GM19438 (cell line): ENCODE data around the gene C6orf58.

Experiments
- ATAC-seq: cut with Tn5 transposase; IDR thresholded peaks from one replicate; pipeline ENCODE4 v1.9.1; 2021; ENCODE audit warnings: low read depth; ENCODE audit not compliant: unreplicated experiment

The C6orf58 gene

DNA sequence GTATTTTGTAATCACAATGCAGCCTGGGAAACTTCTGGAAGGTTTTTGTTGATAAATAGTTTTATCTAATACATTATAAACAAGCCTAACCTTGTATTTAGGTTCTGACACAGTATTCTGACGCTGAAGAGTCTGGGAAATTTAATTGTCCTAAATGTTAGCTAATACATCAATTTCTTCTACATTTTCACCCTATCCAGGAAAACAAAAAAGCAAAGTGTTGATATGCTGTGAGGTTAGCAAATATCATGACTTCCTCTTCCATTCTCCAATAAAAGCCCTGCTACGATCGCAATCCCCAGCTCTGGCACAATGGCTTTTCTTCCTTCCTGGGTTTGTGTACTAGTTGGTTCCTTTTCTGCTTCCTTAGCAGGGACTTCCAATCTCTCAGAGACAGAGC lies at the start of gene C6orf58:
TSS of gene C6orf58 (plus strand) at position 301 of the 400 bp plus-strand sequence. CDS start at position 313, 12 bp downstream.
- no peak for ATAC-seq

DNA sequence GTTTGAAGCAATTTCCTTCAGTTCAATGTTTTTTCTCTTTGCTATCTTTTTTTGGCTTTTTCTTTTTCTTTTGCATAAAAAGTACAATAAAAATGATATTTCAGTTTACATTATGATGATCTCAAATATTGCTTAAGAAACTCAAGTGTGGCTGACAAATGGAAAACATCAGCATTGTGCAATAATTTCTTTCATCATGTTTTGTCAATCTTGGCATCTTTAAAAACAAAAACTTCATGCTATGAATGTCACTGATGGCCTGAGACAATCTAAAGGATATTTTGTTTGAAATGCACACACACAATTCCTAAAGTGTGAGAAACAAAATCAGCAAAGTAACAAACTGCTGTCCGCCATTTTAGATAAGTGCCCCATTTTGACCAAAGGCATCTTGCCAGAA lies 44.0 kb upstream of the C6orf58 start:
- no peak for ATAC-seq

DNA sequence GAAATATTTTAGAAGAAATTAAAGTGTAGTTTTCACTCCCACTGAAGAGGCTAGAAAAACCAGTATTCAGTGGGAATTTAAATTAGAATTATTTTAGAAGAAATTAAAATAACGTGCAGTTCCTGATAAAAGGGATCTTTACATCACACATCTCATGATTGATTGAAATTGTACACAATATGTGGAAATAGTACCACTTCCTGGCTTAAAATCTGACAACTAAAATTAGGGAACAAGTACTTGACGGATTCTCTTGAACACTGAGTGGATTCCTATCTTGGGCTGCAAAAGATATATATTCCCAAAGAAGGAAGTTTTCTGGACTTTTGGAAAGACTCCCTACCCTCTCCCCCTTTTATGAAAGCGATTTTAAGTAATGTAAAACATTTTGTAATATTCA lies 43.2 kb upstream of the C6orf58 start:
- no peak for ATAC-seq

DNA sequence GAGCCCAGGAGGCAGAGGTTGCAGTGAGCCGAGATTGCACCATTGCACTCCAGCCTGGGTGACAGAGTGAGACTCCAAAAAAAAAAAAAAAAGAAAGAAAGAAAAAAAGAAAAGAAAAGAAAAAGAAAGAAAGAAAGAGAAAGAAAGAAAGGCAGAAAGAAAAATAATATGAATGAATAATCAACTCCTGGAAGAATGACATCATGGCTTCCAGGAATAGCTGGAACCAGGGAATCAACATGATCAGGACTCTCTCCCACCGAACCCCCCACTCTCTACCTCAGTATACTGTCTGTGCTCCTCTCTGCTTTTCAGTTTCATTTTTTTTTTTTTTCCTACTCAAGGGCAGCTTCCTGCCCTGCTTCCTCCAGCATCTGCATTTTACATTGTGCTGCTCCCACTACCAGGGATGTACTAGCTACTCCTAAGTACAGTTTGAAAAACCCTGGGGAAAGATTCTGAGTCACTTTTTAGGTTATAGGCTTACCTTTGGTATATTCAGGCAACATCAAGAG lies 38.2 kb upstream of the C6orf58 start:
- no peak for ATAC-seq

DNA sequence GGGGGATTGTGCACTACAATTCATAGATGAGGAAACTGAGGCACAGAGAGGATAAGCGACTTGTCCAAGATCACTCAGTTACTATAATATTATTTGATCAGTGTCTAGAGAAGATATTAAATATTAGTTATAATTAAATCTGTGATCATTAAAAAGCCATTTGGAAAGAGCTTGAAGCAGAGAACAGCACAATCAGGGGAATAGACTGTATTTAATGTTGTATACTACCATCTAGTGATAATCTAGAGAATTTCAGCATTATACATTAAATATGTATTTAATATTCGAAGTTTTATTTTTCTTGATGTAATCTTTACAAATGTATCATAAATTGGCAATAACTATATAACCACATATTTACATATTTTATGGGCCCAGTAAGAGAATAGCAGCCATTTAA lies 37.7 kb upstream of the C6orf58 start:
- peak; percentile 69 for ATAC-seq

DNA sequence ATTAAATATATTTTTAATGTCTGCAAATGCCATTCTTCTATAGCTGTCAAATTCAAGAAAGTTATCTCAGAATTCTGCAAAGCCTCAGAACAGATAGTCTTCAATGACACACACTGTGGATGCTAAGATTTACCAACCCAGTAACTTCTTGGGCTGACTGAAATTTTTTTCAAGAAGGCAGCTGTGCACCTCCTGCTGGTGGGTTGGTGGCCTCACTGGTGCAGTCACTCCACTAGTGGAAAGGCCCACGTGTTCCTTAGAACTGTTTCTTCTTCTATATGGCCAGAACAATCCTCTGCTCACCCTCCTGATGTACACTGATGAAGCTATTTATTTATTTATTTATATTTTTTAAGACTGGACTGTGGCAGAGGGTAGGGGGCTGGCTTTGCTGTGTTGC lies 29.8 kb upstream of the C6orf58 start:
- ATAC-seq = no peak

DNA sequence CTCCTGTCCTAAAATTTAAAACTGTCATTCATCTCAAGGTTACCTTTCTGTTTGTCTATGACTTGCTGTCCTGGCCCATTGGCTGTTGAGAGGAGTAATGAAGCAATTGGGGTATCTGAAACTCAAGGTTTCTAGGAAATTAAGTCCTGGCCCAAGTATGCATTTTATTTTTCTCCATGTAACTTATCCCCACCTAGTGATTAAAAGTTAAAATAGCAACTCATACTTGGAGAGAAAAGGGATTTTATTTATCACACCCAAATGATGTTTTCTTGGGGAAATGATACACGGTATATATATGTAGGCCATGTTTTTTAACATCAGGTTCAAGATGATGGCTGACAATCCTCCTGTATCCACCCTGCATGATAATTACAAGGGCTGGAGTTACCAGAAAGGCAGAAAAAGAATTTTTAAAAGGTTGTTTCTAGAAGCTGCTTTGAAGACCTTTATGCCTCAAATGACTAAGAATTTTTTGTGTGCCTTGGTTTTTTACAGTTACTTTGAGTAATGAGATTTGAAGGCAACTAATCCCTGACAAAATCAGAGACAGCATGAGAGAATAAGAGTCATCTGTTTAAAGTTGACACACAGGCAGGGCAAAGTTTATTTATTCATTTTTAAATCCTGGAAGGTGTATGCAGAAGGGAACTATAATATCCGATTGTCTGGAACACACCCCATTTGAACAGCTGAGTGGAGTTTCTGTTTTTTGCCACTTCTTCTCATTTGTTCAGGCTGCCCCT lies 28.9 kb upstream of the C6orf58 start:
- no peak for ATAC-seq

DNA sequence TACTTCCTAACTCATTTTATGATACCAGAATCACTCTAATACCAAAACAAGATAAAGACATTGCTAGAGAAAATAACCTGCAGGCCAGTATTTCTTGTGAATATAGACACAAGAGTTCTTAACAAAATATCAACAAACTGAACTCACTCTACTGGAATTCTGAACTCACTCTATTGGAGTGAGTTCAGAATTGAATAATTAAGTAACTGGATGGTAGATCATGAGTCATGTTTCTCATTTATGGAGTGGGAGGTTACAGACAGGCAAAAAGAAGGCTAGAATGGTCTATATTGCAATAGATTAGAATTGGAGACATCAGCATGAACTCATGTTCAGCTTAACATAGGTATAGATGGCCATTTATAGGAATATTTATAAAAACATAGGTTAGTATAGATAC lies 26.6 kb upstream of the C6orf58 start:
- no peak for ATAC-seq

DNA sequence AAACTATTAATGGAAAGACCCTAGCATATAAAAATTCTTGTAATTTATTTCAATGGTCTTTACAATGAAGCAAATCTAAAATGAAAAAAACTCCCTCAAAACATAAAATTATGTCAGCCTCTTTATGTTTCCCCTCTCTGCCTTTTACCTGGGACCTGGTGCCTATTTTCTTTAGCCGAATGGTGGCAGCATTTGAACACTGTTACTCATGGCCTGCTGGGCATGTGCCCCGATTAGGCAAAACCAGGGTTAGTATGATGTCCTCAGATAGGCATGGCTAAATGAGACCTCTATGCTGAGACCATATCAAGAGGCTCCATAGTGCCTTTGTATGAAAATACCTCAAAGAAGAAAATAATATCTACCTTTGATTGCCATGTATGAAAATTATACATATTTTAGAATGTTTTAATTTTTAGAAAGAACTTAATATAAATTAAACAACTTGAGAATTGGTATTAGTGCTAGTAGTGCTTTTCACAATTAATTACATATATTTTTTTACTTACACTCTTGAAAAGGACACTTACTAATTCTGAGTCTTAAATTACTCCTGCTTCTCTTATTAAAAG lies 22.5 kb upstream of the C6orf58 start:
- ATAC-seq = no peak

DNA sequence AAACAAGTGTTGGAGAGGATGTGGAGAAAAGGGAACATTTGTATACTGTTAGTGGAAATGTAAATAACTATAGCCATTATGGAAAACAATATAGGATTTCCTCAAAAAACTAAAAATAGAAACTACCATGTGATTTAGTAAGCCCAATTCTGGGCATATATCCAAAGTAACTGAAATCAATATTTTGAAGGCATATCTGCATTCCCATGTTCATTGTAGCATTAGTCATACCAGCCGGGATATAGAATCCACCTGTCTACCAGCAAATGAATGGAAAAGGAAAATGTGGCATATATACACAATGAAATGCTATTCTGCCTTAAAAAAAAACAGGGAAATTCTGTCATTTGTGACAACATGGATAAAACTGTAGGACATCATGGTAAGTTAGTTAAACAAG lies 15.3 kb upstream of the C6orf58 start:
- no peak for ATAC-seq

DNA sequence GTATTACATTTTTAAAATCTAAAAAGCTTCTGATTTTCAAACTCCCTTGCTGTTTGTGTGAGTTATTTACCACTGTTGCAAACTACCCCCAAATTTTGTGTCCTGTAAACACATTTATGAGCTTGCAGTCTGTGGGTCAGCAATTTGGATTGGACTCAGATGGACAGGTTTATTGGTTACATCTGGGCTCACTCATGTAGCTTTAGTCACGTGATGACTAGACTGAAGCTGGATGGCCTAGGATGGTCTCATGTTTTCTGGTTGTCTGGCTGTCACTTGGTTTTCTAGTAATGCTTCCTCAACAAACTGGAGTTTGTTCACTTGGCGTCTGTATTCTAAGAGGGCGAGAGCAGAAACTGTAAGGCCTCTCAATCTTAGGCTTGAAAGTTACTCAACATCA lies 12.2 kb upstream of the C6orf58 start:
- ATAC-seq = no peak

DNA sequence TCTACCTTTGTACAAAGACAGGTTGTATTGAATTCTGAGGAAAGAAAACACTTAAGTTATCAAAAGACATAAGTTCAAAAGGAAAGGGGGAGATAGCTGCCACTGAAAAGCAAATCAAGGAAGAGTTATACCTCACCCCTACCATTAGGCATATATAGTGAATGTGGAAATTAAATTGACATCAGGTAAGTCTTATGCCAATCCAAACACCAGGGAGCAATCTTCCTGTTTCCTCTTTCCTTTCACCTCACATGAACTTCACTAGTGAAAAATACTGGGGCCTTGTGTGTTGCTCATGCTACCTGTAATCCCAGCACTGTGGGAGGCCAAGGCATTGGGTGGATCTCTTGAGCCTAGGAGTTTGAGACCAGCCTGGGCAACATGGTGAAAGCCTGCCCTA lies 10.9 kb upstream of the C6orf58 start:
- ATAC-seq = no peak

DNA sequence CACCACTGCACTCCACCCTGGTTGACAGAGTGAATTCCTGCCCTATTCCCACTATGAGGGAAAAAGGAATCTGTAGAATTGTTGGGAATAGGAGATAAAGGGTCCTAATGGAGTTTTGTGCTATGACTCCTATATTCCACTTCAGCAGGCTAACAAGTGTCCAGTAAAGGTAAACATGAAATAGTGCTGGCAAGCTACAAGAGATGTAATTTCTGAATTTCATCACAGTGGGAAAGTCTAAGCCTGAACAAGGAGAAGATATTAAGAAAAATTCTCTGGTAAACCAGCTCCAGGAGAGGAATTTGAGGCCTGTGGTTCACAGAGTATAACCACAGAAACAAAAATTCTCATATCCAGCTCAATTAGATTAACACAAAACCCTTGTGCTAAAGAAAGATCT lies 10.3 kb upstream of the C6orf58 start:
- no peak for ATAC-seq

DNA sequence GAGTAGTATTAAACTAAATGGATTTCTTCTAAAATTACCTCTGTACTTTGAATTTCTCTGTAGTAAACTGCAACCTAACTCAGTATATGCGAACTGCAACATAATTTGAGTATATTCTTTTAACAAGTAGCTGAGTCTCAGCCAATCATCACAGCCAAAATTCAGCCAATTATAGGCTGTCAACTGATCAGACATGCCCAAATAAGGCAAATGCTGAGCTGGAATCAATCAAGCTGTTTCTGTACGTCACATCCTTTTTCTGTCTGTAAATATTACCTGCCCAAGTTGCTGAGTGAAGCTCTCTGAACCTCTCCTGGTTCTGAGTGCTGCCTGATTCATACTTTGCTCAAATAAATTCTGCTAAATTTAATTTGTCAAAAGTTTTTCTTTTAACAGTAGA lies 9.5 kb upstream of the C6orf58 start:
- ATAC-seq = no peak

DNA sequence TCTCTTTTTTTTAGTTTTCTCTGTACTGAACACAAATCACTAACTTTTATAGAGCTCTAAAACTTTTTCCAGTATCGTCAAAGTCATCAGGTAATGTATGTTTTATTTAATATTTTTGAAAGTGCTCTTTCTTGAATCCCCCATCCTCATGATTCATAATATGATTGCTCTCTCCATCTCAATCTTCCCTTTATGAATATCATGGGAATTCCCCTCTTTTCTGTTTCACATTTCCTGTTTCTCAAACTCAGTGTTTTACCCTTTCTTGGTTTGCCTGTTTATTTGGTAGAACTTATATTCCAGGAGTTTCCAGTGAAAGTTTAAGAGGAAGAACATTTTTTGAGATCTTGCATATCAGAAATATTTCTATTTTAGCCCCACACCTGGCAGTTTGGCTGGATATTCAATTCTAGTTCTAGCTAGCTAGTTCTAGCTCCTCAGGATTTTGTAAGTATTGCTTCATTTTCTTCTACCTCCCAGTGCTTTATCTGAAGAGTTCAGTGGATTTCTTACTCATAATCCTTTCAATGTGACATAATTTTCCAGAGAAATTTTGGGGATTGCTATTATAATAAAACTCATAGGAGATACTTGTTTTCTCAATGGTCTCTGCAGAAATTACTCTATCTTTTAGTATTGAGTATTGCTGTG lies 6.1 kb upstream of the C6orf58 start:
- peak; percentile 84 for ATAC-seq

DNA sequence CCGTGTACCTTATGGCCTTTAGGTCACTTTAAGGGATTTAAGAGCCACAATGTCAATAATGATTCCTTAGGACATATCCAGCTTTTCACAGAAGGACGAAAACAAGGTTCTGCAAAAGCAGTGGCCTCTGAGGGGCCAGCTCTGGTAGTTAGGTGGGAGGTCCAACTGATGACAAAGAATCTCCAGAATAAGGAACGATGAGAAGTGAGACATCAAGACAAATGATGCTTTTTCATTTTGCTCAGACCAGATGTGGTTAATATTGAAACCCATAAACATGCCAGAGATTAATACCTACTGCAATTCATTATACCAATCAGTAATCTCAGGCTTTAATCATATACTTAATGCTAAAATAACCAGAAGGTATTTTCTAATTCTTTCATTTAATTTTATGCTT lies 1.9 kb downstream of the C6orf58 start:
- no peak for ATAC-seq

DNA sequence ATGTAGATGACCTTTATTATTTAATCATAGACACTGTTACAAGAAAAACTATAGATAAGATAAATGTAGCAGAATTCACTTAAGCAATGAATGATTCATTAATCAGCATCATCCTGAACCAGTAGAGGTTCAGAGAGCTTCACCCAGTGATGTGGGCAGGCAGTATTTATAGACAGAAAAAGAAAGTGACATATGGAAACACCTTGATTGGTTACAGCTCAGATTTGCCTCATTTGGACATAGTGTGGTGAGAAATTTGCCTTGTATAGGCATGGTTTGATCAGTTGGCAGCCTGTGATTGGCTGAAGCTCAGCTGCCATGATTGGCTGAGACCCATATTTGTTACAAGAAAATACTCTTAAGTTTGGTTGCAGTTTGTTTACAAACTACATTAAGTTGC lies 4.6 kb downstream of the C6orf58 start:
- ATAC-seq = no peak

DNA sequence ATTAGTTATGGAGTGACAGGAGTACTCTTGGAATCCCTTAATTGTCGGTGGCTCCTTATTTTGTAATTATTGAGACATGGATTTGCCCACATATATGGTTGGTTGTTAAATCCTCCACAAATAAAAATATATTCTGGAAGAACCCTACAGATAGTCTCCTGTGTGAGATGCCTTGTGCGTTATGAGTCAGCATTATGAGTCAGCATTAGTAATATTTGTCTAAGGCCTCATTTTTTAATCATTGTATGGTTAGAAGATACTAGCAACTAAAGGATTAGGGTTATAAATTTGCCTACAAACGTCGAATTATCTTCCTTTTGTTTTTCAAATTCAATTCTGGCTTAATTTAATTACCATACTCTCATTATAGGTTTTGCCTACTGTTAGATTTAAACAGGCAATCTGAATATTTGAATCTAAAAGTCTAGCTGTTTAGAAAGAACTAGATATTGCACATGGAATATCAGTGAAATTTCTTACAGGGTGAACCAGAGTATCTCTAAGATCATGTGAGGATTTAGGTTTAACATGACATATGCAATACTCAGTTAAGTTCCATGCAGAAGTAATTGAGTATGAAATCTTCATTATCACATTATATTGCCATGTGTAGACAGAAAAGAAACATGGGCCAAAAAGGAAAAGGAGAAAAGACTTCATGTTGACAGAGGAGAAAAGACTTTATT lies 5.9 kb downstream of the C6orf58 start:
- no peak for ATAC-seq

DNA sequence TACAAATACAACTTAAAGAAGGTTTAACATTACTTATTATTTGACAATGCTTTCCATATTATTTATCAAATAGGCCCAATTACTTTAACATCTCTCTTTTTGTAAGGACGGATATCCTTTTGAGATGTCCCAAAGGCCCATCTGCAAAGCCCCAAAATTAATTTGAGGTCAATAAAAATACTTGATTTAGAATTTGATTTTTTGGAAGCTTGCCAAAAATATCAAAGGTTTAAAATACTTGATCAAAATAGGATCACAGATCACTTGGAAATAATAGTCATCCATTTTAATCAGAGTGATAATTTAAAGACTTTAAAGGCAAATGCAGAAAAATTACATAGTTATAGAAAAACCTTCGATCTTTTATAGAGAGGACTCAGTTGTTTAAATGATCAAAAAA lies 8.1 kb downstream of the C6orf58 start:
- ATAC-seq = no peak

DNA sequence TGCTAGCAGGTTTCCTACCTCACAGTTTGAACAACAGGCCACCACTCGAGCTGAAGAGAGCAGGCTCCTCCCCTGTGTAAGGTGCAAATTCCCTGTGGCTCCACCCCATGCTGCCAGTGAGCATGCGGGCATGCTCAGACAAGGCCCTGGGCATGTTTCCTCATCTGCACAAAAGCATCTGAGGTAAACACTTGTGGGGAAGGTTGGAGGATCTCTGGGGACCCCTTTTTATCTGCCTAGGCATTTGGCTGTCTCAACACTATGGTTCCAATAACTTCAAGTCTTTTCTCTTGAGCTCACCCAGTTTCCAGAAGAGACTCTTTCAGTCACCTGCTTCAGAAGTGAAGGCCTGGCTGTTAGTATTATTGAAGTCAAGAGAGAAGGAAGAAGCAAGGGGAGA lies 9.4 kb downstream of the C6orf58 start:
- no peak for ATAC-seq

DNA sequence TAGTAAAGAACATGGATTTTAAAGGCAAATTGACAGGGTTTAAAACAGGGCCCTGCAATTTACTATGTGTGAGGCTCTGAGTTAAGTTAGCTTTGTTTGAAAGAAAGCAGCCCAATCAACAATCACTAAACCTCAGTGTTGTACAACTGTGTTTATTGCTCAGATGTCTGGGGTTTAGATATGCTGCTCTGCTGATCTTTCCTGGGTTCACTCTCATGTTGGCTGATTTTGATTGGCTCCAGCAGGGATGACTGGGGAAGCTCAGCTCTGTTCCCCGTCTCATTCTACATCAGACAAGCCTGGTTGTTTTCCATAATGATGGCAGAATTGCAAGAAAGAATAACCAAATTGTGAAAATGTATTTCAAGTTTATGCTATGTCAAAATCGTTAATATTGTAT lies 10.9 kb downstream of the C6orf58 start:
- ATAC-seq = no peak
